ENCODE data around the gene PIP5K1B. TPM values are rescaled to one million over a fixed set of nuclear protein-coding genes. Genes with fewer than 3 reads are reported as not detected.

PIP5K1B gene
- total and polyA plus RNA-seq, 2 of the 13 experiments (the other 11 are each of a cell fraction or from before 2014, with no cell fraction given), result 15.8 to 17.5 TPM

GRCh38 chr9:68953771-68954170, 248.7 kb downstream of the PIP5K1B start:
- H3K4me3 ChIP-seq (replicated peaks in 1 of 3; ENCODE audit: insufficient read depth in 1 of 3, low read depth in 2 of 3, low read length in 3 of 3), result no peak overlapping the region
- ATAC-seq (no peak), DNase-seq (ENCODE audit: low spot score) (no peak), FAIRE-seq (no peak)
- TF ChIP-seq ZNF296 (CRISPR knock-in tag; conservative IDR thresholded peaks at IDR 0.05) (no peak), NFE2 (CRISPR knock-in tag; IDR thresholded peaks at IDR 0.05) (no peak), KDM5A (IDR thresholded peaks at IDR 0.05; ENCODE audit: borderline replicate concordance, low read length) (no peak), RXRA (CRISPR knock-in tag; IDR thresholded peaks at IDR 0.05) (no peak), ZNF709 (CRISPR knock-in tag; IDR thresholded peaks at IDR 0.05) (no peak), ZMAT3 (CRISPR knock-in tag; conservative IDR thresholded peaks at IDR 0.05) (no peak), SCMH1 (CRISPR knock-in tag; IDR thresholded peaks at IDR 0.05; ENCODE audit: borderline replicate concordance) (no peak), ZNF646 (CRISPR knock-in tag; IDR thresholded peaks at IDR 0.05) (no peak), MXD1 (CRISPR knock-in tag; IDR thresholded peaks at IDR 0.05) (no peak), ZBTB42 (CRISPR knock-in tag; IDR thresholded peaks at IDR 0.05) (no peak), ZNF724P (CRISPR knock-in tag; IDR thresholded peaks at IDR 0.05; ENCODE audit: borderline replicate concordance) (no peak), NBN (conservative IDR thresholded peaks at IDR 0.05) (no peak), ZNF546 (CRISPR knock-in tag; conservative IDR thresholded peaks at IDR 0.05) (no peak), NR3C1 (CRISPR knock-in tag; IDR thresholded peaks at IDR 0.05) (no peak)
- H4K20me1 ChIP-seq (ENCODE audit: insufficient read depth, low read length), result no peaks in the 10 kb centered on the region
- WGBS (ENCODE audit: low lambda C conversion rate), result 96% methylated on average over 1 of the region's 1 CpG
- H3K27ac ChIP-seq (ENCODE audit: extremely low read length, insufficient read depth, low read length), result no peak overlapping the region
- no peak overlapping the region for H2AFZ ChIP-seq (ENCODE audit: low read length)
- H3K4me2 ChIP-seq (ENCODE audit: low read depth, low read length), result no peak overlapping the region
- no peaks in the 10 kb centered on the region for H3K27me3 ChIP-seq (ENCODE audit: control insufficient read depth in 1 of 2, insufficient read depth in 2 of 2, low read length in 2 of 2)
- H3K9ac ChIP-seq (ENCODE audit: insufficient read depth, low read depth, low read length), result no peak overlapping the region
- no peaks in the 10 kb centered on the region for H3K9me3 ChIP-seq (ENCODE audit: low read length)
- intact Hi-C loops (cut with micrococcal nuclease; ENCODE audit: unreplicated experiment), result no loop called here
- no peaks in the 10 kb centered on the region for H3K4me1 ChIP-seq (ENCODE audit: insufficient read depth, low read length)
- CTCF ChIA-PET (ENCODE audit: low intra/inter-chr PET ratio, low total read pairs), result no interaction called here
- in situ Hi-C loops (cut with HindIII; ENCODE audit: extremely low pct_ligation_motif_present, low pct_unique_long_range_greater_than_20kb), result no loop called here
- H3K79me2 ChIP-seq (ENCODE audit: insufficient read depth, low read length), result no peaks in the 10 kb centered on the region
- BruUV-seq (replicated peaks), result no TSS peak
- peaks cover 5 to 6% of the 10 kb centered on the region in 2 experiments; a peak in 4 of 5 replicates for H3K36me3 ChIP-seq (replicated peaks in 1 of 2; ENCODE audit: control insufficient read depth in 1 of 2, insufficient read depth in 2 of 2, low read length in 2 of 2)
- POLR2A ChIA-PET, result no interaction called here
